Suprapubic skin (tissue), 3 donors: ENCODE data around the gene NMNAT2.

Experiments
- EP300 ChIP-seq: sonication (generic); formaldehyde crosslinking; IDR thresholded peaks from one replicate; pipeline ENCODE4 v1.6.1; 2017; ENCODE audit warnings: antibody characterized with exemption
- POLR2A ChIP-seq, 2 donors: fragments of 450-650 bp; IDR thresholded peaks; one replicate each; pipeline ENCODE4 v1.6.1; 2017; ENCODE audit warnings: antibody characterized with exemption in 2 of 2, mild to moderate bottlenecking in 2 of 2, moderate library complexity in 2 of 2
- TF ChIP-seq, protein P1 (sequence below), 2 donors: fragments of 200-600 bp in 1 of 2; fragments of 450-650 bp in 1 of 2; sonication (generic) in 1 of 2; IDR thresholded peaks; one replicate each; pipeline ENCODE4 v1.5.1; 2016 to 2019; ENCODE audit warnings: antibody characterized with exemption in 2 of 2, mild to moderate bottlenecking in 1 of 2, moderate library complexity in 1 of 2

DNA sequence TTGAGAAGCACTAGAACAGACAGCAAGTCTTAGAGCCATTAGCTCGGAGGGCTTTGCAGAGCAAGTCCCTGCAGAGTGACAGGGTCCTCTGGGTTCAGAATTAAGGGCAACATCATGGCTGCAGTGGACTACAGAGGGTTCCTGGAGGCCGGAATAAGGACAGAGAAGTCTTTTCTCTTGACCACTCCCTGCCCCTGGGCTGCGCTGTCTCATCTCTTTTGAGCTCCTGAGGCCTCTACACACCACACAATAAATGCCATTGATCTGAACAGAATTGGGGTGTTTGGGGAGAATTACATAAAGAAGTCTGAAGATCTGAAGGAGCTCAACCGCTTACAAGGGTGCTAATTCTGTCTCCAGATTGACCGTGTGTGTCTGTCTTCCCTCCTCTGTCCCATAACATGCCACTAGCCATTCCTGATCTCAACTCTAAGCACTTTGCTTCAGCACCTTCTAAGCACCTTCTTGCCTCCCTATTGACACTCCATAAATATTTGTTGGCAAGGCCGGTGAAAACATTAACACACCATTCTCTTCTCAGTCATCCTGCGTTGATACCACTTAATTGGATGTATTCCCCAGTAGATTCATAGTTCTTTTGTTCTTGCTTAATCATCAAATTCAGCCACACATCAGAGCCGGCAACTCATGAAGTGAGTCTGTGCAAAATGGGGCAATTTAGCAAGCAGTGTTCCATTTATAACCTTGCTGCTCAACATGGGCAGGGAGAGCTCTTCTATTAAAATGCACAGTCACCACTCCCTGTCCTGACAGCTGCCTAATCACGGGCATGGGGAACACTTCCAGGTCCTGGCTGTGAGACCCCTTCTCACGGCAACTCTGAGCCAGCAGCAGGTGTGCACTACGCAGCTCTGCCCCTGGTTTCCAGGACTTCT is 49.7 kb downstream of the NMNAT2 start:
- TF ChIP-seq POLR2A (IDR thresholded peaks at IDR 0.05) (no peak), EP300 (no peak)
- TF ChIP-seq, protein P1, sequence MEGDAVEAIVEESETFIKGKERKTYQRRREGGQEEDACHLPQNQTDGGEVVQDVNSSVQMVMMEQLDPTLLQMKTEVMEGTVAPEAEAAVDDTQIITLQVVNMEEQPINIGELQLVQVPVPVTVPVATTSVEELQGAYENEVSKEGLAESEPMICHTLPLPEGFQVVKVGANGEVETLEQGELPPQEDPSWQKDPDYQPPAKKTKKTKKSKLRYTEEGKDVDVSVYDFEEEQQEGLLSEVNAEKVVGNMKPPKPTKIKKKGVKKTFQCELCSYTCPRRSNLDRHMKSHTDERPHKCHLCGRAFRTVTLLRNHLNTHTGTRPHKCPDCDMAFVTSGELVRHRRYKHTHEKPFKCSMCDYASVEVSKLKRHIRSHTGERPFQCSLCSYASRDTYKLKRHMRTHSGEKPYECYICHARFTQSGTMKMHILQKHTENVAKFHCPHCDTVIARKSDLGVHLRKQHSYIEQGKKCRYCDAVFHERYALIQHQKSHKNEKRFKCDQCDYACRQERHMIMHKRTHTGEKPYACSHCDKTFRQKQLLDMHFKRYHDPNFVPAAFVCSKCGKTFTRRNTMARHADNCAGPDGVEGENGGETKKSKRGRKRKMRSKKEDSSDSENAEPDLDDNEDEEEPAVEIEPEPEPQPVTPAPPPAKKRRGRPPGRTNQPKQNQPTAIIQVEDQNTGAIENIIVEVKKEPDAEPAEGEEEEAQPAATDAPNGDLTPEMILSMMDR (IDR thresholded peaks at IDR 0.05) = no peak
